HG03378 (cell line): ENCODE results near the gene AK1.
"Not testable (repeated sequence)": the region's sequence is repeated elsewhere in the genome, so short reads cannot be mapped to it uniquely, and the experiment has no call there.

ENCODE experiments used
- ATAC-seq: cut with Tn5 transposase; IDR thresholded peaks from one replicate; pipeline ENCODE4 v1.9.1; 2021; ENCODE audit warnings: mild to moderate bottlenecking, moderate library complexity; ENCODE audit not compliant: unreplicated experiment

The AK1 gene

GRCh38 chr9:127852829-127853228 lies 24.6 kb downstream of the AK1 start:
- ATAC-seq, result no peak

GRCh38 chr9:127850286-127850830 lies 27.1 kb downstream of the AK1 start:
- ATAC-seq, result no peak

GRCh38 chr9:127848756-127849504 lies 28.5 kb downstream of the AK1 start:
- ATAC-seq, result no peak

GRCh38 chr9:127847833-127848755 lies 29.4 kb downstream of the AK1 start:
- ATAC-seq, result no peak

GRCh38 chr9:127847178-127847510 lies 30.3 kb downstream of the AK1 start:
- no peak for ATAC-seq

GRCh38 chr9:127846443-127847177 lies 30.9 kb downstream of the AK1 start:
- no peak for ATAC-seq

GRCh38 chr9:127845619-127846018 lies 31.9 kb downstream of the AK1 start:
- ATAC-seq, result not testable (repeated sequence)

- no peak for ATAC-seq
Measured at GRCh38 chr9:127844821-127845359, 32.6 kb downstream of the AK1 start.

GRCh38 chr9:127841087-127841835 lies 36.2 kb downstream of the AK1 start:
- ATAC-seq, result no peak

- no peak for ATAC-seq
Measured at GRCh38 chr9:127838375-127839078, 38.9 kb downstream of the AK1 start.

- no peak for ATAC-seq
Measured at GRCh38 chr9:127837346-127837745, 40.1 kb downstream of the AK1 start.

GRCh38 chr9:127836561-127836960 lies 40.9 kb downstream of the AK1 start:
- not testable (repeated sequence) for ATAC-seq

- ATAC-seq, result no peak
Measured at GRCh38 chr9:127835991-127836516, 41.4 kb downstream of the AK1 start.

- ATAC-seq, result no peak
Measured at GRCh38 chr9:127833555-127833954, 43.9 kb downstream of the AK1 start.

- ATAC-seq, result no peak
Measured at GRCh38 chr9:127832248-127832647, 45.2 kb downstream of the AK1 start.

- no peak for ATAC-seq
Measured at GRCh38 chr9:127829205-127829906, 48.1 kb downstream of the AK1 start.

- ATAC-seq, result no peak
Measured at GRCh38 chr9:127828262-127829031, 49.0 kb downstream of the AK1 start.
